Stimulated activated CD8-positive, alpha-beta memory T cell treated with anti-CD3 and anti-CD28 coated beads, Interleukin-15, amount 100 ng/mL, for 4 hours (primary cell): ENCODE data around the gene JSRP1.

Source experiments
- DNase-seq, 2 donors: peaks; one replicate each; pipeline ENCODE4 v3.0.0-alpha.2; 2020; ENCODE audit warnings: low read depth in 2 of 2

JSRP1 gene

GRCh38 chr19:2266183-2266993, 10.2 kb upstream of the JSRP1 start:
- no peak for DNase-seq

GRCh38 chr19:2261438-2262172, 5.4 kb upstream of the JSRP1 start:
- no peak for DNase-seq

DNA sequence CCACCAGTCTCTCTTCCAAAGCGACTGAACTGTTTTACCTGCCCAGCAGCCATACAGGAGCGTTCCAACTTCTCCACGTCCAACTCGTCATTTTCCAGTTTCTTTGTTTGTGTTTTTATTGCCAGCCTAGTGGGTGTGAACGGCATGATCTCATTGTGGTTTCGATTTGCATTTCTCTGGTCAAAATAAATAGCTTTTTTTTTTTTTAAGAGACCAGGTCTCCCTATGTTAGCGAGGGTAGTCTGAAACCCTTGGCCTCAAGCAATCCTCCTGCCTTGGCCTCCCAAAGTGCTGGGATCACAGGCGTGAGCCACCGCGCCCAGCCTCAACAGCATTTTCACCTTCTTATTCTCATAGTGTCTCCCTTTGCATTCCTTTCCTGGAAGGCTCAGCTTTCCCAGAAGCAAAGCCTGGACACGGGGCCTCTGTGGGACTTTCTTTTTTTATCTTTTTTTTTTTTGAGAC, 4.2 kb upstream of the JSRP1 start:
- DNase-seq = no peak

GRCh38 chr19:2259336-2259735, 3.1 kb upstream of the JSRP1 start:
- DNase-seq = no peak

GRCh38 chr19:2255112-2255845, 938 bp downstream of the JSRP1 start:
- DNase-seq = no peak

- DNase-seq = no peak
These were observed 1.9 kb downstream of the JSRP1 start for GRCh38 chr19:2254064-2254872.

- DNase-seq = no peak
These were observed 2.8 kb downstream of the JSRP1 start for GRCh38 chr19:2253106-2254063.

GRCh38 chr19:2252797-2253105, 3.5 kb downstream of the JSRP1 start:
- no peak for DNase-seq

- DNase-seq = no peak
These were observed 4.0 kb downstream of the JSRP1 start for GRCh38 chr19:2252055-2252796.

- DNase-seq = no peak
These were observed 4.8 kb downstream of the JSRP1 start for GRCh38 chr19:2251106-2252054.

DNA sequence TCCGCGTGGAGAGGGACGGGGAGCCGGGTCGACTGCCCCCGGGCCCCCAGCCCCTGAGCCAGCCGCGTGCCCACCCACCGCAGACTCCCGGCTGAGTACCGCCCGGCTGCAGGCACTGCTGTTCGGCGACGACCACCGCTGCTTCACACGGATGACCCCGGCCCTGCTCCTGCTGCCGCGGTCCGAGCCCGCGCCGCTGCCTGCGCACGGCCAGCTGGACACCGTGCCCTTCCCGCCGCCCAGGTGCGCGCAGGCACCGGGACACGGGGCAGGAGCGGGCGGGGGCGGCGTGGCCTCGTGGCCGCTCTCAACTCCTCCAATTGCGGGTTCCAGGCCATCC, 5.5 kb downstream of the JSRP1 start:
- no peak for DNase-seq

GRCh38 chr19:2249880-2250765, 6.1 kb downstream of the JSRP1 start:
- DNase-seq = no peak

DNA sequence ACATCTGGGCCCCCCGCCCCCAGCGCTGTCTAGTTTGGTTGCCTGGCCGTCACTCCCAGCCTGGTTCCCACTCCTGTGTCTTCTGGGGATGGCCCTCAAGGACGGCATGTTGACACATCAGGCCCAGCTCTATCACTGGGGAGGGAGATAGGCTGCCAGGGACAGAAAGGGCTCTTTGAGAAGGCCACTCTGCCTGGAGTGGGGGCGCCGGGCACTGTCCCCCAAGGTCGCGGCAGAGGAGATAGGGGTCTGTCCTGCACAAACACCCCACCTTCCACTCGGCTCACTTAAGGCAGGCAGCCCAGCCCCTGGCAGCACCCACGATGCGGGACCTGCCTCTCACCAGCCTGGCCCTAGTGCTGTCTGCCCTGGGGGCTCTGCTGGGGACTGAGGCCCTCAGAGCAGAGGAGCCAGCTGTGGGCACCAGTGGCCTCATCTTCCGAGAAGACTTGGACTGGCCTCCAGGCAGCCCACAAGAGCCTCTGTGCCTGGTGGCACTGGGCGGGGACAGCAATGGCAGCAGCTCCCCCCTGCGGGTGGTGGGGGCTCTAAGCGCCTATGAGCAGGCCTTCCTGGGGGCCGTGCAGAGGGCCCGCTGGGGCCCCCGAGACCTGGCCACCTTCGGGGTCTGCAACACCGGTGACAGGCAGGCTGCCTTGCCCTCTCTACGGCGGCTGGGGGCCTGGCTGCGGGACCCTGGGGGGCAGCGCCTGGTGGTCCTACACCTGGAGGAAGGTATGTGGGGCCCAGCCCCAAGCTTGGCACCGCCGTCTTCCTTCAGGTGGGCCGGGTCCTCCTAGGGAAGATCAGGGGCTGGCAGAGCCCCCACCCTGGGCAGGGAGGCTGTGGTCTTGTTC, 7.0 kb downstream of the JSRP1 start, which contains the start of gene AMH:
Gene AMH (plus strand): TSS at position 314 of the 857 bp plus-strand sequence. CDS start 10 bp downstream, at position 324.
- no peak for DNase-seq

GRCh38 chr19:2248136-2249009, 7.8 kb downstream of the JSRP1 start:
- DNase-seq = no peak

DNA sequence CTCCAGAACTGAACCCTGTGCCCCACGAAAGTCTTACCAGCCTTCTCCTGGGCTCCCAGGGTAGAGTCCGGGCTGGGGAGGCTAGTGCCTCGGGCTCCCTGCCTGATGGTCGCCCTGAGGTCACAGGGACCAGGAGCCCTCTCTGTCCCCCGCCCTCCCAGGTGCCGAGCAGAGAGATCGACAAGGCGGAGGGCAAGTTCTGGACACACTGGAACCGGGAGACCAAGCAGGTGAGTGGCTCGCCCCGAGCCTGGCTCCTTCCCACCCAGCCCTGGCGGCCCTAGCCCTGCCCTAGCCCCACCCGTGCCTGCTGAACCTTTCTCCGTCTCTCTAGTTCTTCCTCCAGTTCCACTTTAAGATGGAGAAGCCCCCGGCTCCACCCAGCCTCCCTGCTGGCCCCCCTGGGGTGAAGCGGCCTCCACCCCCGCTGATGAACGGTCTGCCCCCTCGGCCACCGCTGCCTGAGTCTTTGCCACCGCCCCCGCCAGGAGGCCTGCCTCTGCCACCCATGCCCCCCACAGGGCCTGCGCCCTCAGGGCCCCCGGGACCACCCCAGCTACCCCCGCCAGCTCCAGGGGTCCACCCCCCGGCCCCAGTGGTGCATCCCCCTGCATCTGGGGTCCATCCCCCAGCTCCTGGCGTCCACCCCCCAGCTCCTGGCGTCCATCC, 8.7 kb downstream of the JSRP1 start:
- DNase-seq = no peak
